Measurements from ENCODE around the gene ALG10. TPM values are rescaled to one million over a fixed set of nuclear protein-coding genes. Genes with fewer than 3 reads are reported as not detected.

Gene ALG10
- total RNA-seq, 1 donor from 2014 or later, result 6.1 TPM

DNA sequence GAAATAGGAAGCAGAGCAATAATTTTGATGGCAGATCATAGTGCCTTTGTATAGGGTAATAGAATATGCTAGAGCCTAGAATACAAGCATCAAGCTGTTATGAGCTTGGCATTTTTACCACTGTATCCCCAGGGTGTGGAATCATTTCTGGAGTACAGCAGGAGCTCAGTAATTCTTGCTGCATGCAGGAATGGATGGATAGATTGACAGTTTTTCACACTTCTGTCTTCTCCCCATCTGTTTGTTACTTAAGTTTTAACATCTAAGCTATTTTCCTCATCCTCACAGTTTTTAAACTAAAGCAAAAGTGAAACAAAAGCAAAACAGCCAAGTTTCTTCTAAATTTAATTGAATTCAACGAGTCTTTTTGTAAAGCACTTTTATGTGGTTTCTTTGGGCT is 32.6 kb downstream of the ALG10 start:
- TF ChIP-seq POLR2AphosphoS5 (IDR thresholded peaks at IDR 0.05; ENCODE audit: insufficient read depth in 1 of 2, low read depth in 1 of 2) (no peak), POLR2A (IDR thresholded peaks at IDR 0.05) (no peak)
- TF ChIP-seq, protein P1, sequence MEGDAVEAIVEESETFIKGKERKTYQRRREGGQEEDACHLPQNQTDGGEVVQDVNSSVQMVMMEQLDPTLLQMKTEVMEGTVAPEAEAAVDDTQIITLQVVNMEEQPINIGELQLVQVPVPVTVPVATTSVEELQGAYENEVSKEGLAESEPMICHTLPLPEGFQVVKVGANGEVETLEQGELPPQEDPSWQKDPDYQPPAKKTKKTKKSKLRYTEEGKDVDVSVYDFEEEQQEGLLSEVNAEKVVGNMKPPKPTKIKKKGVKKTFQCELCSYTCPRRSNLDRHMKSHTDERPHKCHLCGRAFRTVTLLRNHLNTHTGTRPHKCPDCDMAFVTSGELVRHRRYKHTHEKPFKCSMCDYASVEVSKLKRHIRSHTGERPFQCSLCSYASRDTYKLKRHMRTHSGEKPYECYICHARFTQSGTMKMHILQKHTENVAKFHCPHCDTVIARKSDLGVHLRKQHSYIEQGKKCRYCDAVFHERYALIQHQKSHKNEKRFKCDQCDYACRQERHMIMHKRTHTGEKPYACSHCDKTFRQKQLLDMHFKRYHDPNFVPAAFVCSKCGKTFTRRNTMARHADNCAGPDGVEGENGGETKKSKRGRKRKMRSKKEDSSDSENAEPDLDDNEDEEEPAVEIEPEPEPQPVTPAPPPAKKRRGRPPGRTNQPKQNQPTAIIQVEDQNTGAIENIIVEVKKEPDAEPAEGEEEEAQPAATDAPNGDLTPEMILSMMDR (IDR thresholded peaks at IDR 0.05), result no peak
- no peaks in the 10 kb centered on the region for H3K4me1 ChIP-seq
- no peaks in the 10 kb centered on the region for H3K36me3 ChIP-seq
- intact Hi-C loops (cut with DNase I), result no loop called here
- no peak for DNase-seq (ENCODE audit: extremely low spot score in 2 of 2)
- H3K27me3 ChIP-seq, result no peaks in the 10 kb centered on the region
- H3K4me3 ChIP-seq, result no peak overlapping the region
- no peak overlapping the region for H3K27ac ChIP-seq
- no peaks in the 10 kb centered on the region for H3K9me3 ChIP-seq

Small RNA genes lying within 50 kb of the gene (small RNA-seq; reads per million reads assigned to genes)
- not detected for gene RF00019

All from vagina (tissue), 2 donors.